ENCODE results near the gene PSMD4.

- TF ChIP-seq POLR2A (IDR thresholded peaks at IDR 0.05), result no peak
- TF ChIP-seq CTCF (IDR thresholded peaks at IDR 0.05), result no peak
Measured at GRCh38 chr1:151255381-151255780, 847 bp downstream of the PSMD4 start.
